ENCODE measurements around the gene TMC8.

DNA sequence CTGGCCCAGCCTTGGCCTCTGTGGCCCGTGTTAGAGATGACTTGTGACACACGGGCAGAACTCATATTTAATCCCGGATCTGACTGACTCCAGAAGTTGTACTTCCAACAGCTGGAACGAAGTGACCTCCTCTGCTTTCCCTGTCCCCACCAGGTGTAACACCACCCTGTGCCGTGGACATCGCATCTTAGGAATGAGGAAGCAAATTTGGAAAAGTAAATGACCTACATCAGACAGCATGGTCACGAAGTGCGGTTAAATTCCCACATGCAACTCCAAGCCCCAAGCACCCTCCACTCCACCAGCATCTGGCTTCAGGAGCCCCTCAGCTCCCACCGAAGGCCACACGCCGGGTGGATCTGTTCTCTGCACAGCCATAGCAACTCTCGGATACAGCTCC is 53.3 kb downstream of the TMC8 start:
- TF ChIP-seq, protein P1, sequence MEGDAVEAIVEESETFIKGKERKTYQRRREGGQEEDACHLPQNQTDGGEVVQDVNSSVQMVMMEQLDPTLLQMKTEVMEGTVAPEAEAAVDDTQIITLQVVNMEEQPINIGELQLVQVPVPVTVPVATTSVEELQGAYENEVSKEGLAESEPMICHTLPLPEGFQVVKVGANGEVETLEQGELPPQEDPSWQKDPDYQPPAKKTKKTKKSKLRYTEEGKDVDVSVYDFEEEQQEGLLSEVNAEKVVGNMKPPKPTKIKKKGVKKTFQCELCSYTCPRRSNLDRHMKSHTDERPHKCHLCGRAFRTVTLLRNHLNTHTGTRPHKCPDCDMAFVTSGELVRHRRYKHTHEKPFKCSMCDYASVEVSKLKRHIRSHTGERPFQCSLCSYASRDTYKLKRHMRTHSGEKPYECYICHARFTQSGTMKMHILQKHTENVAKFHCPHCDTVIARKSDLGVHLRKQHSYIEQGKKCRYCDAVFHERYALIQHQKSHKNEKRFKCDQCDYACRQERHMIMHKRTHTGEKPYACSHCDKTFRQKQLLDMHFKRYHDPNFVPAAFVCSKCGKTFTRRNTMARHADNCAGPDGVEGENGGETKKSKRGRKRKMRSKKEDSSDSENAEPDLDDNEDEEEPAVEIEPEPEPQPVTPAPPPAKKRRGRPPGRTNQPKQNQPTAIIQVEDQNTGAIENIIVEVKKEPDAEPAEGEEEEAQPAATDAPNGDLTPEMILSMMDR (IDR thresholded peaks at IDR 0.05) = no peak
- no peak for TF ChIP-seq POLR2A (IDR thresholded peaks at IDR 0.05)

Data from transverse colon (tissue), 3 donors.